Measurements from ENCODE around the gene SLC4A5. TPM values are rescaled to one million over a fixed set of nuclear protein-coding genes. Genes with fewer than 3 reads are reported as not detected.

SLC4A5 gene
- total RNA-seq, 1 experiment from 2014 or later = 1.8 TPM

DNA sequence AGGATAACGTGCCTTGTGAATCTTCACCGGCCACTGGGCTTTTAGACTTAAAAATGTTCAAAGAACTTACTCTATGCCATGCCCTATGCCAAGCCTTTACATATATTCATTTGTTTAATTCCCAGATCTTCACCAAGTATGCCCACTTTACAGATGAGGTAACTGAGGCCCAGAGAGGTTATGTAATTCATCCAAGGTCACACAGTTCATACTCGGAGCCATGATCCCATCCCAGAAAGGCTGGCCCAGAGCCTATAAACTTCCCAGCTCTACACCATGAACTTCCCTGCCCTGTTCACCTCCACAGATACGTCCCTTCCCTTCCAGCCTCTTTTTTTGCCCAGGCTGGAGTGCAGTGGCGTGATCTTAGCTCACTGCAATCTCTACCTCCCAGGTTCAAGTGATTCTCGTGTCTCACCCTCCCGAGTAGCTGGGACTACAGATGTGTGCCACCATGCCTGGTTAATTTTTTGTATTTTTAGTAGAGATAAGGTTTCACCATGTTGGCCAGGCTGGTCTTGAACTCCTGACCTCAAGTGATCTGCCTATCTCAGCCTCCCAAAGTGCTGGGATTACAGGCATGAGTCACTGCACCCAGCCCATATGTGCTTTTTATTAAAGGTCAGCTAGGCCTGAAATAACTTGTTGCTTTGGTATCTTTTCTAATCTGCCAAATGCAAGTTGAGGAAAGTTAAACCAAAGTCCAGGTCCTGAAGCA, 100.7 kb downstream of the SLC4A5 start (continued):
- TF ChIP-seq, protein P1, sequence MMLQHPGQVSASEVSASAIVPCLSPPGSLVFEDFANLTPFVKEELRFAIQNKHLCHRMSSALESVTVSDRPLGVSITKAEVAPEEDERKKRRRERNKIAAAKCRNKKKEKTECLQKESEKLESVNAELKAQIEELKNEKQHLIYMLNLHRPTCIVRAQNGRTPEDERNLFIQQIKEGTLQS (CRISPR knock-in tag; conservative IDR thresholded peaks at IDR 0.05) = no peak
- TF ChIP-seq ZNF121 (CRISPR knock-in tag; IDR thresholded peaks at IDR 0.05) (no peak), TEAD4 (CRISPR knock-in tag; IDR thresholded peaks at IDR 0.05) (no peak), TCF7 (CRISPR knock-in tag; IDR thresholded peaks at IDR 0.05; ENCODE audit: low read depth) (no peak), OVOL2 (CRISPR knock-in tag; IDR thresholded peaks at IDR 0.05; ENCODE audit: borderline replicate concordance) (no peak), HMGA2 (CRISPR knock-in tag; IDR thresholded peaks at IDR 0.05) (no peak), ZNF138 (CRISPR knock-in tag; conservative IDR thresholded peaks at IDR 0.05) (no peak), ELF4 (CRISPR knock-in tag; IDR thresholded peaks at IDR 0.05; ENCODE audit: low read depth) (no peak), NFE2L1 (CRISPR knock-in tag; IDR thresholded peaks at IDR 0.05) (no peak)
- TF ChIP-seq, protein P2, sequence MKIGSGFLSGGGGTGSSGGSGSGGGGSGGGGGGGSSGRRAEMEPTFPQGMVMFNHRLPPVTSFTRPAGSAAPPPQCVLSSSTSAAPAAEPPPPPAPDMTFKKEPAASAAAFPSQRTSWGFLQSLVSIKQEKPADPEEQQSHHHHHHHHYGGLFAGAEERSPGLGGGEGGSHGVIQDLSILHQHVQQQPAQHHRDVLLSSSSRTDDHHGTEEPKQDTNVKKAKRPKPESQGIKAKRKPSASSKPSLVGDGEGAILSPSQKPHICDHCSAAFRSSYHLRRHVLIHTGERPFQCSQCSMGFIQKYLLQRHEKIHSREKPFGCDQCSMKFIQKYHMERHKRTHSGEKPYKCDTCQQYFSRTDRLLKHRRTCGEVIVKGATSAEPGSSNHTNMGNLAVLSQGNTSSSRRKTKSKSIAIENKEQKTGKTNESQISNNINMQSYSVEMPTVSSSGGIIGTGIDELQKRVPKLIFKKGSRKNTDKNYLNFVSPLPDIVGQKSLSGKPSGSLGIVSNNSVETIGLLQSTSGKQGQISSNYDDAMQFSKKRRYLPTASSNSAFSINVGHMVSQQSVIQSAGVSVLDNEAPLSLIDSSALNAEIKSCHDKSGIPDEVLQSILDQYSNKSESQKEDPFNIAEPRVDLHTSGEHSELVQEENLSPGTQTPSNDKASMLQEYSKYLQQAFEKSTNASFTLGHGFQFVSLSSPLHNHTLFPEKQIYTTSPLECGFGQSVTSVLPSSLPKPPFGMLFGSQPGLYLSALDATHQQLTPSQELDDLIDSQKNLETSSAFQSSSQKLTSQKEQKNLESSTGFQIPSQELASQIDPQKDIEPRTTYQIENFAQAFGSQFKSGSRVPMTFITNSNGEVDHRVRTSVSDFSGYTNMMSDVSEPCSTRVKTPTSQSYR (CRISPR knock-in tag; IDR thresholded peaks at IDR 0.05) = no peak
- TF ChIP-seq, protein P3, sequence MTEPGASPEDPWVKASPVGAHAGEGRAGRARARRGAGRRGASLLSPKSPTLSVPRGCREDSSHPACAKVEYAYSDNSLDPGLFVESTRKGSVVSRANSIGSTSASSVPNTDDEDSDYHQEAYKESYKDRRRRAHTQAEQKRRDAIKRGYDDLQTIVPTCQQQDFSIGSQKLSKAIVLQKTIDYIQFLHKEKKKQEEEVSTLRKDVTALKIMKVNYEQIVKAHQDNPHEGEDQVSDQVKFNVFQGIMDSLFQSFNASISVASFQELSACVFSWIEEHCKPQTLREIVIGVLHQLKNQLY (CRISPR knock-in tag; IDR thresholded peaks at IDR 0.05) = no peak

DNA sequence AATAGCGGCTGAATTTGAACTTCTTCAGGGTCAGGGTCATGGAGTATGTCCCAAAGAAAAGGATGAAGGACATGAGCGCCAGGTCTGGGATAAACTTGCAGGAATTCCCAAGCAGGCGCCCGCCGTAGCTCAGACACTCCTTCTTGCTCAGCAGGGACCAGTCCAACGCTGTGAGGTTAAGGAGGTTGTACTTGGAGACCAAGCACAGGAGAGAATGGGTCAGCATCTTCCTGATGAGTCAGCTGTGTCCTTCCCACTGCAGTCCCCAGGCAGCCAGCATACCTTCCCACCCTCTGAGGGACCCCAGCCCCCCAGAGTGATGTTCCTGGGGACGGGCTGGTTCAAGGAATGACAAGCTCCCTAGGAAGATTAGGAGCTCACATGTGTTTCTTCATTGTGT, 103.9 kb downstream of the SLC4A5 start:
- CTCF ChIA-PET = interaction anchor here (1.0 to 1.4 kb wide), 3 partner anchors 10 to 96 kb away, joined by 4 to 8 read pairs (median 6); no protein-coding TSS in a partner anchor
- no peak; the same call in 1 of the 2 replicates for ATAC-seq
- no peaks in the 10 kb centered on the region for H3K9me3 Mint-ChIP-seq
- no peak for TF ChIP-seq NR2C2 (CRISPR knock-in tag; IDR thresholded peaks at IDR 0.05)
- no peak for TF ChIP-seq TEAD4 (CRISPR knock-in tag; IDR thresholded peaks at IDR 0.05)
- TF ChIP-seq, protein P4, sequence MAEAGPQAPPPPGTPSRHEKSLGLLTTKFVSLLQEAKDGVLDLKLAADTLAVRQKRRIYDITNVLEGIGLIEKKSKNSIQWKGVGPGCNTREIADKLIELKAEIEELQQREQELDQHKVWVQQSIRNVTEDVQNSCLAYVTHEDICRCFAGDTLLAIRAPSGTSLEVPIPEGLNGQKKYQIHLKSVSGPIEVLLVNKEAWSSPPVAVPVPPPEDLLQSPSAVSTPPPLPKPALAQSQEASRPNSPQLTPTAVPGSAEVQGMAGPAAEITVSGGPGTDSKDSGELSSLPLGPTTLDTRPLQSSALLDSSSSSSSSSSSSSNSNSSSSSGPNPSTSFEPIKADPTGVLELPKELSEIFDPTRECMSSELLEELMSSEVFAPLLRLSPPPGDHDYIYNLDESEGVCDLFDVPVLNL (CRISPR knock-in tag; IDR thresholded peaks at IDR 0.05; ENCODE audit: borderline replicate concordance, low read depth) = no peak
- TF ChIP-seq EMX1 (CRISPR knock-in tag; IDR thresholded peaks at IDR 0.05) = no peak
- TF ChIP-seq GRHL2 (CRISPR knock-in tag; IDR thresholded peaks at IDR 0.05; ENCODE audit: insufficient replicate concordance, severe bottlenecking) = no peak
- no peak for TF ChIP-seq ETV6 (CRISPR knock-in tag; IDR thresholded peaks at IDR 0.05)
- TF ChIP-seq FOXK1 (CRISPR knock-in tag; IDR thresholded peaks at IDR 0.05) = no peak
- TF ChIP-seq ESRRA (CRISPR knock-in tag; IDR thresholded peaks at IDR 0.05; ENCODE audit: borderline replicate concordance) = no peak
- TF ChIP-seq TEAD1 (CRISPR knock-in tag; IDR thresholded peaks at IDR 0.05) = no peak
- TF ChIP-seq SMAD4 (CRISPR knock-in tag; IDR thresholded peaks at IDR 0.05) = no peak
- TF ChIP-seq NR1H2 (CRISPR knock-in tag; IDR thresholded peaks at IDR 0.05) = no peak
- TF ChIP-seq, protein P5, sequence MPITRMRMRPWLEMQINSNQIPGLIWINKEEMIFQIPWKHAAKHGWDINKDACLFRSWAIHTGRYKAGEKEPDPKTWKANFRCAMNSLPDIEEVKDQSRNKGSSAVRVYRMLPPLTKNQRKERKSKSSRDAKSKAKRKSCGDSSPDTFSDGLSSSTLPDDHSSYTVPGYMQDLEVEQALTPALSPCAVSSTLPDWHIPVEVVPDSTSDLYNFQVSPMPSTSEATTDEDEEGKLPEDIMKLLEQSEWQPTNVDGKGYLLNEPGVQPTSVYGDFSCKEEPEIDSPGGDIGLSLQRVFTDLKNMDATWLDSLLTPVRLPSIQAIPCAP (CRISPR knock-in tag; IDR thresholded peaks at IDR 0.05) = no peak
- TF ChIP-seq, protein P6, sequence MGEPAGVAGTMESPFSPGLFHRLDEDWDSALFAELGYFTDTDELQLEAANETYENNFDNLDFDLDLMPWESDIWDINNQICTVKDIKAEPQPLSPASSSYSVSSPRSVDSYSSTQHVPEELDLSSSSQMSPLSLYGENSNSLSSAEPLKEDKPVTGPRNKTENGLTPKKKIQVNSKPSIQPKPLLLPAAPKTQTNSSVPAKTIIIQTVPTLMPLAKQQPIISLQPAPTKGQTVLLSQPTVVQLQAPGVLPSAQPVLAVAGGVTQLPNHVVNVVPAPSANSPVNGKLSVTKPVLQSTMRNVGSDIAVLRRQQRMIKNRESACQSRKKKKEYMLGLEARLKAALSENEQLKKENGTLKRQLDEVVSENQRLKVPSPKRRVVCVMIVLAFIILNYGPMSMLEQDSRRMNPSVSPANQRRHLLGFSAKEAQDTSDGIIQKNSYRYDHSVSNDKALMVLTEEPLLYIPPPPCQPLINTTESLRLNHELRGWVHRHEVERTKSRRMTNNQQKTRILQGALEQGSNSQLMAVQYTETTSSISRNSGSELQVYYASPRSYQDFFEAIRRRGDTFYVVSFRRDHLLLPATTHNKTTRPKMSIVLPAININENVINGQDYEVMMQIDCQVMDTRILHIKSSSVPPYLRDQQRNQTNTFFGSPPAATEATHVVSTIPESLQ (CRISPR knock-in tag; IDR thresholded peaks at IDR 0.05) = no peak
- TF ChIP-seq, protein P7, sequence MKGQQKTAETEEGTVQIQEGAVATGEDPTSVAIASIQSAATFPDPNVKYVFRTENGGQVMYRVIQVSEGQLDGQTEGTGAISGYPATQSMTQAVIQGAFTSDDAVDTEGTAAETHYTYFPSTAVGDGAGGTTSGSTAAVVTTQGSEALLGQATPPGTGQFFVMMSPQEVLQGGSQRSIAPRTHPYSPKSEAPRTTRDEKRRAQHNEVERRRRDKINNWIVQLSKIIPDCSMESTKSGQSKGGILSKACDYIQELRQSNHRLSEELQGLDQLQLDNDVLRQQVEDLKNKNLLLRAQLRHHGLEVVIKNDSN (CRISPR knock-in tag; IDR thresholded peaks at IDR 0.05) = no peak
- TF ChIP-seq, protein P8, sequence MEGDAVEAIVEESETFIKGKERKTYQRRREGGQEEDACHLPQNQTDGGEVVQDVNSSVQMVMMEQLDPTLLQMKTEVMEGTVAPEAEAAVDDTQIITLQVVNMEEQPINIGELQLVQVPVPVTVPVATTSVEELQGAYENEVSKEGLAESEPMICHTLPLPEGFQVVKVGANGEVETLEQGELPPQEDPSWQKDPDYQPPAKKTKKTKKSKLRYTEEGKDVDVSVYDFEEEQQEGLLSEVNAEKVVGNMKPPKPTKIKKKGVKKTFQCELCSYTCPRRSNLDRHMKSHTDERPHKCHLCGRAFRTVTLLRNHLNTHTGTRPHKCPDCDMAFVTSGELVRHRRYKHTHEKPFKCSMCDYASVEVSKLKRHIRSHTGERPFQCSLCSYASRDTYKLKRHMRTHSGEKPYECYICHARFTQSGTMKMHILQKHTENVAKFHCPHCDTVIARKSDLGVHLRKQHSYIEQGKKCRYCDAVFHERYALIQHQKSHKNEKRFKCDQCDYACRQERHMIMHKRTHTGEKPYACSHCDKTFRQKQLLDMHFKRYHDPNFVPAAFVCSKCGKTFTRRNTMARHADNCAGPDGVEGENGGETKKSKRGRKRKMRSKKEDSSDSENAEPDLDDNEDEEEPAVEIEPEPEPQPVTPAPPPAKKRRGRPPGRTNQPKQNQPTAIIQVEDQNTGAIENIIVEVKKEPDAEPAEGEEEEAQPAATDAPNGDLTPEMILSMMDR (IDR thresholded peaks at IDR 0.05) = no peak
- TF ChIP-seq KAT7 (CRISPR knock-in tag; IDR thresholded peaks at IDR 0.05; ENCODE audit: borderline replicate concordance) = no peak

More for the DNA sequence above, 103.9 kb downstream of the SLC4A5 start:
- no peak overlapping the region for H3K4me3 Mint-ChIP-seq
- POLR2A ChIA-PET = no interaction called here
- no peaks in the 10 kb centered on the region for H3K4me1 Mint-ChIP-seq
- no peaks in the 10 kb centered on the region for H3K36me3 Mint-ChIP-seq
- no peak overlapping the region for H3K27ac Mint-ChIP-seq
- DNase-seq (ENCODE audit: low spot score) = no peak
- peaks cover 5% of the 10 kb centered on the region for H3K27me3 Mint-ChIP-seq (ENCODE audit: low read depth)
